ENCODE data around the gene UBAC2.

The UBAC2 gene

GRCh38 chr13:99191336-99191899 is 9.2 kb upstream of the UBAC2 start:
- H3K4me3 ChIP-seq (ENCODE audit: severe bottlenecking) = no peak overlapping the region
- no peak for TF ChIP-seq CTCF (IDR thresholded peaks at IDR 0.05; ENCODE audit: poor library complexity, severe bottlenecking)
- H3K27me3 ChIP-seq (ENCODE audit: insufficient read depth, poor library complexity, severe bottlenecking) = no peaks in the 10 kb centered on the region
- no peaks in the 10 kb centered on the region for H3K9me3 ChIP-seq (ENCODE audit: severe bottlenecking)
- no peaks in the 10 kb centered on the region for H3K36me3 ChIP-seq (ENCODE audit: low read depth)
- ATAC-seq (ENCODE audit: low read depth) (no peak), DNase-seq (ENCODE audit: low spot score) (no peak)
- H3K4me1 ChIP-seq (ENCODE audit: insufficient read depth, poor library complexity, severe bottlenecking) = peaks cover 3% of the 10 kb centered on the region
- H3K27ac ChIP-seq (ENCODE audit: poor library complexity, severe bottlenecking) = no peak overlapping the region

GRCh38 chr13:99191900-99192399 is 8.7 kb upstream of the UBAC2 start:
- Histone ChIP-seq H3K9me3 (ENCODE audit: severe bottlenecking) (no peaks in the 10 kb centered on the region), H3K27me3 (ENCODE audit: insufficient read depth, poor library complexity, severe bottlenecking) (no peaks in the 10 kb centered on the region), H3K4me3 (ENCODE audit: severe bottlenecking) (no peak overlapping the region), H3K4me1 (ENCODE audit: insufficient read depth, poor library complexity, severe bottlenecking) (peaks cover 8% of the 10 kb centered on the region), H3K36me3 (ENCODE audit: low read depth) (no peaks in the 10 kb centered on the region), H3K27ac (ENCODE audit: poor library complexity, severe bottlenecking) (no peak overlapping the region)
- ATAC-seq (ENCODE audit: low read depth) (peak; percentile 45), DNase-seq (ENCODE audit: low spot score) (no peak)
- no peak for TF ChIP-seq CTCF (IDR thresholded peaks at IDR 0.05; ENCODE audit: poor library complexity, severe bottlenecking)

- H3K27ac ChIP-seq (ENCODE audit: poor library complexity, severe bottlenecking) = no peak overlapping the region
- H3K9me3 ChIP-seq (ENCODE audit: severe bottlenecking) = no peaks in the 10 kb centered on the region
- DNase-seq (ENCODE audit: low spot score) (no peak), ATAC-seq (ENCODE audit: low read depth) (no peak)
- no peak overlapping the region for H3K4me3 ChIP-seq (ENCODE audit: severe bottlenecking)
- peaks cover 13% of the 10 kb centered on the region for H3K4me1 ChIP-seq (ENCODE audit: insufficient read depth, poor library complexity, severe bottlenecking)
- no peak for TF ChIP-seq CTCF (IDR thresholded peaks at IDR 0.05; ENCODE audit: poor library complexity, severe bottlenecking)
- no peaks in the 10 kb centered on the region for H3K27me3 ChIP-seq (ENCODE audit: insufficient read depth, poor library complexity, severe bottlenecking)
- H3K36me3 ChIP-seq (ENCODE audit: low read depth) = no peaks in the 10 kb centered on the region
Measured at GRCh38 chr13:99192480-99192879, 8.2 kb upstream of the UBAC2 start.

GRCh38 chr13:99193152-99193551 is 7.5 kb upstream of the UBAC2 start:
- no peak for TF ChIP-seq CTCF (IDR thresholded peaks at IDR 0.05; ENCODE audit: poor library complexity, severe bottlenecking)
- DNase-seq (ENCODE audit: low spot score) (no peak), ATAC-seq (ENCODE audit: low read depth) (no peak)
- H3K4me3 ChIP-seq (ENCODE audit: severe bottlenecking) = no peak overlapping the region
- H3K27me3 ChIP-seq (ENCODE audit: insufficient read depth, poor library complexity, severe bottlenecking) = no peaks in the 10 kb centered on the region
- no peak overlapping the region for H3K27ac ChIP-seq (ENCODE audit: poor library complexity, severe bottlenecking)
- H3K9me3 ChIP-seq (ENCODE audit: severe bottlenecking) = no peaks in the 10 kb centered on the region
- H3K36me3 ChIP-seq (ENCODE audit: low read depth) = no peaks in the 10 kb centered on the region
- H3K4me1 ChIP-seq (ENCODE audit: insufficient read depth, poor library complexity, severe bottlenecking) = peaks cover 20% of the 10 kb centered on the region

GRCh38 chr13:99196466-99197116 is 4.1 kb upstream of the UBAC2 start:
- Histone ChIP-seq H3K4me1 (ENCODE audit: insufficient read depth, poor library complexity, severe bottlenecking) (peaks cover 33% of the 10 kb centered on the region), H3K36me3 (ENCODE audit: low read depth) (no peaks in the 10 kb centered on the region), H3K9me3 (ENCODE audit: severe bottlenecking) (no peaks in the 10 kb centered on the region), H3K27me3 (ENCODE audit: insufficient read depth, poor library complexity, severe bottlenecking) (no peaks in the 10 kb centered on the region), H3K4me3 (ENCODE audit: severe bottlenecking) (no peak overlapping the region), H3K27ac (ENCODE audit: poor library complexity, severe bottlenecking) (peak overlapping the region; percentile 82)
- no peak for TF ChIP-seq CTCF (IDR thresholded peaks at IDR 0.05; ENCODE audit: poor library complexity, severe bottlenecking)
- ATAC-seq (ENCODE audit: low read depth) (peak; percentile 60), DNase-seq (ENCODE audit: low spot score) (no peak)
